Suprapubic skin (tissue), 4 donors: ENCODE results near the gene FRMD4B. TPM values are rescaled to one million over a fixed set of nuclear protein-coding genes. Genes with fewer than 3 reads are reported as not detected.
A peak's percentile ranks its signal among the peaks of the same experiment; 100 is the strongest.
"Not testable (repeated sequence)": the region's sequence is repeated elsewhere in the genome, so short reads cannot be mapped to it uniquely, and the experiment has no call there.

Experiments used
- DNase-seq, 2 donors: peaks; one replicate each; pipeline ENCODE4 v3.0.0-alpha.2; 2019; ENCODE audit warnings: low spot score in 2 of 2
- H3K27ac ChIP-seq: fragments of 200-600 bp; sonication (generic); one replicate; pipeline ENCODE4 v1.5.1; 2019
- H3K27me3 ChIP-seq: fragments of 200-600 bp; sonication (generic); one replicate; pipeline ENCODE4 v1.5.1; 2019
- H3K36me3 ChIP-seq: fragments of 200-600 bp; sonication (generic); one replicate; pipeline ENCODE4 v1.5.1; 2019
- H3K4me1 ChIP-seq: fragments of 200-600 bp; sonication (generic); one replicate; pipeline ENCODE4 v1.5.1; 2019
- H3K4me3 ChIP-seq: fragments of 200-600 bp; sonication (generic); one replicate; pipeline ENCODE4 v1.5.1; 2019; ENCODE audit warnings: mild to moderate bottlenecking
- H3K9me3 ChIP-seq: fragments of 200-600 bp; sonication (generic); one replicate; pipeline ENCODE4 v1.5.1; 2019
- CTCF ChIP-seq, 2 donors: fragments of 200-600 bp in 1 of 2; fragments of 450-650 bp in 1 of 2; sonication (generic) in 1 of 2; IDR thresholded peaks; one replicate each; pipeline ENCODE4 v1.5.1; 2016 to 2019; ENCODE audit warnings: antibody characterized with exemption in 2 of 2, mild to moderate bottlenecking in 1 of 2, moderate library complexity in 1 of 2
- EP300 ChIP-seq: sonication (generic); formaldehyde crosslinking; IDR thresholded peaks from one replicate; pipeline ENCODE4 v1.6.1; 2017; ENCODE audit warnings: antibody characterized with exemption
- POLR2A ChIP-seq, 2 donors: fragments of 450-650 bp; IDR thresholded peaks; one replicate each; pipeline ENCODE4 v1.6.1; 2017; ENCODE audit warnings: antibody characterized with exemption in 2 of 2, mild to moderate bottlenecking in 2 of 2, moderate library complexity in 2 of 2
- POLR2AphosphoS5 ChIP-seq, 3 donors: sonication (generic); formaldehyde crosslinking; IDR thresholded peaks; one replicate each; pipeline ENCODE4 v1.6.1; 2017; ENCODE audit warnings: antibody characterized with exemption in 3 of 3
- WGBS: methylation state at CpG from one replicate; pipeline ENCODE4 v1.1.5; 2018; 5-methylcytosine and 5-hydroxymethylcytosine counted together
- total RNA-seq, 4 donors: library from RNA; depleted of rRNA; stranded (reverse); fragments of >200 nt; gene quantifications; one replicate each; pipeline ENCODE4 v1.1.0, GENCODE V29; 2016

Gene FRMD4B
- total RNA-seq, 4 donors from 2014 or later: 53.8 to 75.3 (median 67.8) TPM

- Histone ChIP-seq H3K27ac (no peak overlapping the region), H3K4me3 (no peak overlapping the region), H3K4me1 (peaks cover 28% of the 10 kb centered on the region), H3K27me3 (no peaks in the 10 kb centered on the region), H3K9me3 (no peaks in the 10 kb centered on the region), H3K36me3 (no peaks in the 10 kb centered on the region)
- 100% methylated on average over 1 of the region's 1 CpG for WGBS
- DNase-seq: no peak
- TF ChIP-seq CTCF (IDR thresholded peaks at IDR 0.05) (no peak), POLR2A (IDR thresholded peaks at IDR 0.05) (no peak), POLR2AphosphoS5 (IDR thresholded peaks at IDR 0.05) (no peak), EP300 (no peak)
Measured at GRCh38 chr3:69323941-69324340, 61.9 kb downstream of the FRMD4B start.

DNA sequence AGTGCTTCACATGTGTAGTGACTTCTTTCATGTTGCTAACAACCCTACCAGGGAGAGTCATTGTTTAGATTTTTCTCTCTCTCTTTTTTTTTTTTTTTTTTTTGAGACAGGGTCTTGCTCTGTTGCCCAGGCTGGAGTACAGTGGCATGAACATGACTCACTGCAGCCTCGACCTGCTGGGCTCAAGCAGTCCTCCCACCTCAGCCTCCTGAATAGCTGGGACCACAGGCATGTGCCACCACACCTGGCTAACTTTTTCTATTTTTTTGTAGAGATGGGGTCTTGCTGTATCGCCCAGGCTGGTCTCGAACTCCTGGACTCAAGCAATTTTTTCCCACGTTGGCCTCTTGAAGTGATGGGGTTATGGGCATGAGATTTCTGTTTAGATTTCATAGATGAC is 63.4 kb downstream of the FRMD4B start:
- not testable (repeated sequence) for H3K36me3 ChIP-seq, DNase-seq, H3K9me3 ChIP-seq, H3K27ac ChIP-seq, H3K4me3 ChIP-seq, H3K27me3 ChIP-seq
- WGBS: 94% methylated on average over 4 of the region's 4 CpGs
- peaks cover 28% of the 10 kb centered on the region for H3K4me1 ChIP-seq

- Histone ChIP-seq H3K27me3 (no peaks in the 10 kb centered on the region), H3K4me1 (peaks cover 27% of the 10 kb centered on the region), H3K4me3 (no peak overlapping the region), H3K9me3 (no peaks in the 10 kb centered on the region), H3K27ac (no peak overlapping the region), H3K36me3 (no peaks in the 10 kb centered on the region)
- 68% methylated on average over 4 of the region's 4 CpGs for WGBS
- DNase-seq: no peak
- TF ChIP-seq EP300 (no peak), POLR2AphosphoS5 (IDR thresholded peaks at IDR 0.05) (no peak), CTCF (IDR thresholded peaks at IDR 0.05) (no peak), POLR2A (IDR thresholded peaks at IDR 0.05) (no peak)
Measured at GRCh38 chr3:69322158-69322509, 63.8 kb downstream of the FRMD4B start.

GRCh38 chr3:69321301-69322157 is 64.4 kb downstream of the FRMD4B start:
- Histone ChIP-seq H3K27me3 (no peaks in the 10 kb centered on the region), H3K4me1 (peaks cover 23% of the 10 kb centered on the region), H3K4me3 (no peak overlapping the region), H3K36me3 (no peaks in the 10 kb centered on the region), H3K9me3 (no peaks in the 10 kb centered on the region), H3K27ac (peak overlapping the region; percentile 8)
- TF ChIP-seq EP300: no peak
- no peak for TF ChIP-seq POLR2AphosphoS5 (IDR thresholded peaks at IDR 0.05)
- TF ChIP-seq CTCF (IDR thresholded peaks at IDR 0.05): no peak
- TF ChIP-seq POLR2A (IDR thresholded peaks at IDR 0.05): no peak
- 72% methylated on average over 9 of the region's 9 CpGs for WGBS
- DNase-seq: no peak

DNA sequence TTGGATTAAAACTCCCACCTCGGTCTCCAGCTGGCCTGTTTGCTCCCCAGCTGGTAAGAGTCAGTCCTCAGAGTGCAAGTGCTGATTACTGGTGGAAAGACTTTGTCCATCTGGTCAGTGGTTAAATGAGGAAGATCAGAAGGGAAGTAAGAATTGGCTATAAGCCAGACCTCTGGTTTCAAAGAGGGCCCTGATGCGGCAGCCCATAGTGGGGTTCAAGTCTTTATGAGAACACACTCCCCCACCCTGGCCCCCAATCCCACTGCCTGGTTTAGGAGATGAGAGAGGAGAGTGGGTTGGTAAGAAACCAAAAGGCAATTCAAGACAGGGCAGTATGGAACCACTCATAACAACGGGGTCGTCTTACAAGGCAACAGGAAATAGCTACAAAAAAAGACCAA is 65.0 kb downstream of the FRMD4B start:
- Histone ChIP-seq H3K27me3 (no peaks in the 10 kb centered on the region), H3K27ac (peak overlapping the region; percentile 8), H3K4me1 (peaks cover 20% of the 10 kb centered on the region), H3K4me3 (no peak overlapping the region), H3K9me3 (no peaks in the 10 kb centered on the region), H3K36me3 (no peaks in the 10 kb centered on the region)
- no peak for DNase-seq
- TF ChIP-seq POLR2AphosphoS5 (IDR thresholded peaks at IDR 0.05): no peak
- TF ChIP-seq EP300: no peak
- no peak for TF ChIP-seq CTCF (IDR thresholded peaks at IDR 0.05)
- TF ChIP-seq POLR2A (IDR thresholded peaks at IDR 0.05): no peak
- 69% methylated on average over 4 of the region's 4 CpGs for WGBS
